ENCODE measurements around the gene PRR29.

The PRR29 gene

GRCh38 chr17:63998050-63998720 lies at the start of gene PRR29:
Gene PRR29 (plus strand): TSS chr17:63998351. CDS start chr17:63998365, 14 bp downstream.
- DNase-seq, result peak; percentile 70

GRCh38 chr17:63948521-63948920 lies 49.6 kb upstream of the PRR29 start:
- no peak for DNase-seq

- no peak for DNase-seq
These were observed 48.4 kb upstream of the PRR29 start for GRCh38 chr17:63949576-63950250.

- DNase-seq, result peak; percentile 32
These were observed 46.9 kb upstream of the PRR29 start for GRCh38 chr17:63950940-63951907.

GRCh38 chr17:63954402-63955063 lies 43.6 kb upstream of the PRR29 start:
- DNase-seq, result peak; percentile 64

GRCh38 chr17:63955232-63955631 lies 42.9 kb upstream of the PRR29 start:
- DNase-seq, result no peak

GRCh38 chr17:63955791-63956190 lies 42.4 kb upstream of the PRR29 start:
- DNase-seq, result no peak

- DNase-seq, result no peak
These were observed 41.7 kb upstream of the PRR29 start for GRCh38 chr17:63956296-63956920.

GRCh38 chr17:63960006-63960405 lies 38.1 kb upstream of the PRR29 start:
- no peak for DNase-seq

GRCh38 chr17:63960430-63960829 lies 37.7 kb upstream of the PRR29 start:
- DNase-seq, result no peak

GRCh38 chr17:63961355-63962212 lies 36.6 kb upstream of the PRR29 start:
- DNase-seq, result no peak

- no peak for DNase-seq
These were observed 35.8 kb upstream of the PRR29 start for GRCh38 chr17:63962298-63962744.

GRCh38 chr17:63963123-63963522 lies 35.0 kb upstream of the PRR29 start:
- DNase-seq, result no peak

GRCh38 chr17:63966646-63967264 lies 31.4 kb upstream of the PRR29 start:
- peak; percentile 52 for DNase-seq

- DNase-seq, result no peak
These were observed 30.2 kb upstream of the PRR29 start for GRCh38 chr17:63967953-63968352.

- no peak for DNase-seq
These were observed 28.9 kb upstream of the PRR29 start for GRCh38 chr17:63969278-63969677.

GRCh38 chr17:63972796-63973195 lies 25.4 kb upstream of the PRR29 start, which contains the start of gene SCN4A:
Gene SCN4A (minus strand): TSS chr17:63972918. CDS start chr17:63972841, 77 bp downstream.
- DNase-seq, result no peak

GRCh38 chr17:63973247-63973646 lies 24.9 kb upstream of the PRR29 start:
- no peak for DNase-seq

- DNase-seq, result no peak
These were observed 24.1 kb upstream of the PRR29 start for GRCh38 chr17:63973930-63974593.

GRCh38 chr17:63974594-63975192 lies 23.5 kb upstream of the PRR29 start:
- DNase-seq, result no peak

Data from activated gamma-delta T cell treated with Interleukin-2 at 50 U/mL for 16 hours (primary cell).